ENCODE measurements around the gene ASAP2.

The ASAP2 gene

DNA sequence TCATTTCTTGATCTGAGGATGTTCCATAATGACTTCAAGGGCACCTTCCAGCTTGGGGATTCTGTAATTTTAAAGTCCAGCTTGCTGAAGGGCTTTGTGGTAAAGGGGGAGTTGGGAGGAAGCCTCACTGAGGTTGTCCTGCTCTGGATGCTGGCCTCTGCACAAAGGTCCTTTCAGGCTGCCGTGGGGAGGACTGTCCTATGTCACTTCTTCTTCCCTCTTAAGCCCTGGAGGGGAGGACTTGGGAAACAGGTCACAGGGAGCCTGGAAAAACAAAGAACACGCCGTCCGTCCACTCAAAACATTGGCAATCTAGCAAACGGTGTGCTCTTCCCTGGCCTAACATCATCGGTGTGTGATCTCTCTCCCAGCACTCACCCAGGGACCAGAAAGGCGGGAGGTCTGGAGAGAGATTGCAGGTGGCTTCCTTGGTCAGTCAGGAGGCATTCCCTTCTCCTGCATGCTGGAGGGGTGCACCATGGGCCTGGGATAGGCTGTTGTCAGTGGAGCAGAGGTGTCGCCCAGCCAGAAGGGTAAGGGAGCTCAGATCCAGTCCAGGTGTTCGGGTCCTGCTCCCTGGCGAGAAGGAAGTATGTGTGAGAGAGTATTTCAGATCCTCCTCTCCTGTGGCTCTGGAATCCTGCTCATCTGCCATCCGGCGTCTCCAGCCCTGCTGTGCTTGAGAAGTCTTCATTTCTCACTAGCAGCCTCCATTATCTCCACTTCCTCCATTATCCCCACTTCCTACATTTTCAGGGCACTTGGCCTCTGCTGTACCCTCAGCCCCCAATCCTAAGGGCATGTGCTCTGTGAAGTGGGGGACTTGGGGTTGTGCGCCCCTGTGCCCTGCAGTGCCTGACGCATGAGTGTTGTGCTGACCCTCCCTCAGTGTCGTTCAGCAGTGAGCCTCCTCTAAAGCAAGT is 20.1 kb downstream of the ASAP2 start:
- FAIRE-seq: no peak
- DNase-seq (ENCODE audit: insufficient read length, low spot score): no peak
- no peak for TF ChIP-seq POLR2A (IDR thresholded peaks at IDR 0.05; ENCODE audit: low read depth, low read length)
- no peak for TF ChIP-seq POU2F2 (IDR thresholded peaks at IDR 0.05; ENCODE audit: low read depth, low read length)
- no peak for TF ChIP-seq SPI1 (IDR thresholded peaks at IDR 0.05; ENCODE audit: low read depth, low read length)
- TF ChIP-seq PAX5 (IDR thresholded peaks at IDR 0.05; ENCODE audit: insufficient read depth, low read length, severe bottlenecking): no peak
- no peak for TF ChIP-seq TAF1 (IDR thresholded peaks at IDR 0.05; ENCODE audit: low read depth, low read length)
- TF ChIP-seq POLR2AphosphoS5 (IDR thresholded peaks at IDR 0.05; ENCODE audit: low read depth, low read length): no peak

DNA sequence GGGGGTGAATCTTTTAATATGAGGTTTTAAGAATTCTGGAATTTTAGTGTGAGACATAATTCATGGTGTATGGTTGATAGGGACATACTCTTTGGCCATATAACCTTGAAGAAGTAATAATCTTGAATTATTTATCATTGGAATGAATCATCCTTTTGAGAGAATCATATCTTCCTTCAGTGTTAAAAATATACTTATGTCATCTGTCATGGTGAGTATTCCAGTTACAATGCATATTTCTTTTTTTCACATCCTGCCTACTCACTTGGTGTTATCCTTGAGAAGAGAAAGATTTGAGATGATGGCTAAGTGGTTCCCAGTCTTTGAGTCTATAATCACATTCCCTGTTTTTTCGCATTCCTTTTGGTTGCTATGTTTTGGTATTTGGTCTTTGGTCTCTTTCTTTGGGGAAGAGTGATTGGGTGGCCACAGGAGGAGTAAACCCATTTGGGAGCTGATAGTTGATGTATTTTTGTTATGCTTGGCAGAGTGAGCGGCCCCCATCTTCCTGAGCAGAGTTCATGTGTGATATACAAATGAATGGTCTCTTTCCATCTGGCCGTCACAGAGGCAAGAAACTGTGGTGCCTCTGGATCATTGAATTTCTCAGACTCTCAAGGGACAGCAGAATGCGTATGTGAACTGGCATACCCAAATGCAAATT is 21.6 kb downstream of the ASAP2 start:
- TF ChIP-seq POU2F2 (IDR thresholded peaks at IDR 0.05; ENCODE audit: low read depth, low read length): no peak
- no peak for TF ChIP-seq POLR2A (IDR thresholded peaks at IDR 0.05; ENCODE audit: low read depth, low read length)
- no peak for TF ChIP-seq POLR2AphosphoS5 (IDR thresholded peaks at IDR 0.05; ENCODE audit: low read depth, low read length)
- TF ChIP-seq PAX5 (IDR thresholded peaks at IDR 0.05; ENCODE audit: insufficient read depth, low read length, severe bottlenecking): no peak
- no peak for TF ChIP-seq TAF1 (IDR thresholded peaks at IDR 0.05; ENCODE audit: low read depth, low read length)
- TF ChIP-seq SPI1 (IDR thresholded peaks at IDR 0.05; ENCODE audit: low read depth, low read length): no peak
- FAIRE-seq (no peak), DNase-seq (ENCODE audit: insufficient read length, low spot score) (no peak)

DNA sequence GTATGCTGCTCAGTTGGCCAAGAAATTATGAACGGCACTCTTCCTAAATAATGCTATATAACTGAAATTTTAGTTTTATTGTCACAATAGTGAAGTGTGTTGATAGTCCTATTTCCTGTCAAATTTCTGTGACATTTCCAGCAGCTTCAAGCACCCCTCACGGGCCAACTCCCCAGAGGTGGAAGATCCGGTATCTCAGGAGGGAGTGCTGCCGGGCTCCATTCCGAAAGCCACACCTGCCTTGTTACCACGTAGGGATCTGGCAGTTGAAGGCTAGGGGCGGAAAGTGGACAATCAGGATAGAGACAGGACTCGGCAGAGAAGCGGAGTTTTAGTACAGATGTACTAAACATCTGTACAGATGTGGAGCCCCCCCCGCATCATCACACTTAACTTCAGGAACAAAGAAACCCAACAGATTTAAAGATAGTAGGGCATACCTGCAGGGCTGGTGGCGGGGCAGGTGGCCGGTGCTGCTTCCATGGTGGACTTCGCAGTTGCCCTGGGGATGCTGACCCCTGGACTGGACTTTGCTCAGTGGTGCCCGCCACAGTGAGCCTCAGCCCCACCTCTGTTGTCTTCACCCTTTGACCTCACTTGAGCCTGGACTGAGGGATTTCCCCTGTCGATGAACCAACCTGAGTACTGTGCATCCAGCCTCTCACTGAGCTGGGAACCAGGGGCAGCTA is 22.3 kb downstream of the ASAP2 start:
- DNase-seq (ENCODE audit: insufficient read length, low spot score) (no peak), FAIRE-seq (no peak)
- TF ChIP-seq POLR2A (IDR thresholded peaks at IDR 0.05; ENCODE audit: low read depth, low read length): no peak
- TF ChIP-seq TAF1 (IDR thresholded peaks at IDR 0.05; ENCODE audit: low read depth, low read length): no peak

- no peak for TF ChIP-seq TAF1 (IDR thresholded peaks at IDR 0.05; ENCODE audit: low read depth, low read length)
- TF ChIP-seq POLR2A (IDR thresholded peaks at IDR 0.05; ENCODE audit: low read depth, low read length): no peak
- no peak for TF ChIP-seq PAX5 (IDR thresholded peaks at IDR 0.05; ENCODE audit: insufficient read depth, low read length, severe bottlenecking)
- TF ChIP-seq POLR2AphosphoS5 (IDR thresholded peaks at IDR 0.05; ENCODE audit: low read depth, low read length): no peak
- TF ChIP-seq POU2F2 (IDR thresholded peaks at IDR 0.05; ENCODE audit: low read depth, low read length): no peak
- no peak for TF ChIP-seq SPI1 (IDR thresholded peaks at IDR 0.05; ENCODE audit: low read depth, low read length)
- FAIRE-seq: no peak
Observed at GRCh38 chr2:9229470-9229820, 22.8 kb downstream of the ASAP2 start.

DNA sequence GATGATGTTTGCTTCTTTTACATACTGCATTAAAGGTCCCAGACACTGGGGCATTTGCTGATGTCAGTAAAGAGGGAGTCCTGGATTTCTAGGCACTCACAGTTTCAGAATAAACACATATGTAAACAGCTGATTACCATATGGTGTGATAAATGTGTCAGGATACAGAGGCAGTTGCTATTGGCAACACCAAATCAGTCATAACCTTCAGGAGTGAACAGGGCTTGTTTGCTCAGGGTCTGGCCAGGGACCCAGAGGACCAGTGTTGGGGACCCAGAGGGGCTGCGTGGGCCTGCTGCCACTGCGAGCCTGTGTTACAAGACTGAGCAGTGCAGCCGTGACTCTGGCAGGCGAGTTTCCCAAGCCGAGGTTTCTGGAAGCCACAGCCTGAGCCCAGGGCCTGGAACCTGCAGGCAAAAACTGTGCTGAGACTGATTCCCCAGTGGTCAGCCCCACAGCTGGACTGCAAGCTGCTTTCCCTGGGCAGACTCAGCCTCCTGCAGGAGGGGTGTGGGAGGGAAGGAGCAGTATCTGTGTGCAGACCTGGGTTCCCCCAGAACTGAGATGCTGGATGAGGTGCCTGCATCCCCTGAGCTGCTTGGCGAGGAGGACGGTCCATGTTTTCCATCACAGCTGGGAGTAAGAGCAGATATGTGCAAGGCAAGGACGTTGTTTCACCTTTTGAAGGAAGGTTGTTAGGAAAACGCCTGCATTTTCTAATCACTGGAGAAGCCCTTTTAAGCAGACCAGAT is 23.6 kb downstream of the ASAP2 start:
- FAIRE-seq (no peak), DNase-seq (ENCODE audit: insufficient read length, low spot score) (no peak)
- TF ChIP-seq POU2F2 (IDR thresholded peaks at IDR 0.05; ENCODE audit: low read depth, low read length) (no peak), TAF1 (IDR thresholded peaks at IDR 0.05; ENCODE audit: low read depth, low read length) (no peak)

More at GRCh38 chr2:9229470-9229820, 22.8 kb downstream of the ASAP2 start:
- DNase-seq (ENCODE audit: insufficient read length, low spot score): no peak

- TF ChIP-seq PAX5 (IDR thresholded peaks at IDR 0.05; ENCODE audit: insufficient read depth, low read length, severe bottlenecking): no peak
- TF ChIP-seq POLR2A (IDR thresholded peaks at IDR 0.05; ENCODE audit: low read depth, low read length): no peak
- no peak for TF ChIP-seq POU2F2 (IDR thresholded peaks at IDR 0.05; ENCODE audit: low read depth, low read length)
- TF ChIP-seq POLR2AphosphoS5 (IDR thresholded peaks at IDR 0.05; ENCODE audit: low read depth, low read length): no peak
- no peak for TF ChIP-seq TAF1 (IDR thresholded peaks at IDR 0.05; ENCODE audit: low read depth, low read length)
- TF ChIP-seq SPI1 (IDR thresholded peaks at IDR 0.05; ENCODE audit: low read depth, low read length): no peak
- no peak for DNase-seq (ENCODE audit: insufficient read length, low spot score)
- FAIRE-seq: no peak
Observed at GRCh38 chr2:9230881-9231280, 24.3 kb downstream of the ASAP2 start.

DNA sequence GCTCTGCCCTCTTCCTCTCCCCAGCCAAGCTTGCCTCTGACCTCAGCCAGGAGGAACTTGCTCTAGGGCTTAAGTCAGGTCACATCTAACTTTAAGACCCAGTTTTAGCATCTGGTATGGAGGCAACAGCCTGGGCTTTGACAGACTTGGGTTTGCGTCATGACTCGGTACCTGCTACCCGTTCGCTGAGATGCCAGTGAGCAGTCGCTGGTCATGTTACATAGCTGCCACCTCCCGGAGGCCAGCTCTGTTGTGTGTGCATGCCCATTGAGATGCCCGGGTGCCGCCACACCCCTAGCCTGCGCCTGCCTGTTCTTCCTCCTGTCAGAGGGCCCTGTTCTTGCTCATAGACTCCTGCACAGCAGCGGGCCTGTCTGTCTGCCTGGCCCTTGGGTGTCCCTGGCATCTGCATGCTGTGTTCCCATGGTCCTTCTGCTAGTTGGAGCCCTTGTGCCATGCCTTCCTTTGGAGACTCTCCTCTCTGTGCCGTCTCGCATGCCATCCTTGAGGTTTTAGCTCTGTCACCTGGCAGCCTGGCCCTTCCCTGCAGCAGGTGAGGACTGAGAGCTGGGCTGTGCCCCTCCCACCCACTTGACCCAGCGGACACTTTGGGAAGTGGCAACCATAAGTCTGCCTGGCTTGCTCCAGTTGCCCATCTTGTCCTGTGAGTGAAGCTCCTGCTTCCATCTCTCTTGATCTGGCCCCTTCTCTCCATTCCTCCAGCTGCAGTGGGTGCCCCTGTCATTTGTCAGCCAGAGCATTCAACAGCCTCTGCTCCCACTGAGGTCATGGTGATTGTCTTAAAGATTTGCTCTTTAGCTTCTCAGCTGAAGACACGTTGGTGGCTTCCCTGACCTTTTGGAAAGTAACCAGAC is 24.9 kb downstream of the ASAP2 start:
- DNase-seq (ENCODE audit: insufficient read length, low spot score) (no peak), FAIRE-seq (no peak)
- no peak for TF ChIP-seq TAF1 (IDR thresholded peaks at IDR 0.05; ENCODE audit: low read depth, low read length)
- no peak for TF ChIP-seq POLR2AphosphoS5 (IDR thresholded peaks at IDR 0.05; ENCODE audit: low read depth, low read length)
- no peak for TF ChIP-seq SPI1 (IDR thresholded peaks at IDR 0.05; ENCODE audit: low read depth, low read length)
- no peak for TF ChIP-seq POLR2A (IDR thresholded peaks at IDR 0.05; ENCODE audit: low read depth, low read length)
- TF ChIP-seq PAX5 (IDR thresholded peaks at IDR 0.05; ENCODE audit: insufficient read depth, low read length, severe bottlenecking): no peak

- FAIRE-seq (no peak), DNase-seq (ENCODE audit: insufficient read length, low spot score) (no peak)
- TF ChIP-seq POLR2A (IDR thresholded peaks at IDR 0.05; ENCODE audit: low read depth, low read length): no peak
- no peak for TF ChIP-seq TAF1 (IDR thresholded peaks at IDR 0.05; ENCODE audit: low read depth, low read length)
- no peak for TF ChIP-seq SPI1 (IDR thresholded peaks at IDR 0.05; ENCODE audit: low read depth, low read length)
- no peak for TF ChIP-seq POLR2AphosphoS5 (IDR thresholded peaks at IDR 0.05; ENCODE audit: low read depth, low read length)
- TF ChIP-seq PAX5 (IDR thresholded peaks at IDR 0.05; ENCODE audit: insufficient read depth, low read length, severe bottlenecking): no peak
- TF ChIP-seq POU2F2 (IDR thresholded peaks at IDR 0.05; ENCODE audit: low read depth, low read length): no peak
Observed at GRCh38 chr2:9232166-9232479, 25.5 kb downstream of the ASAP2 start.
